GM19043 (cell line): ENCODE data around the gene GPER1.
A peak's percentile ranks its signal among the peaks of the same experiment; 100 is the strongest.
"Not testable (repeated sequence)": the region's sequence is repeated elsewhere in the genome, so short reads cannot be mapped to it uniquely, and the experiment has no call there.

Experiments
- ATAC-seq: cut with Tn5 transposase; IDR thresholded peaks from one replicate; pipeline ENCODE4 v1.9.1; 2021; ENCODE audit warnings: low read depth; ENCODE audit not compliant: unreplicated experiment

Gene GPER1

DNA sequence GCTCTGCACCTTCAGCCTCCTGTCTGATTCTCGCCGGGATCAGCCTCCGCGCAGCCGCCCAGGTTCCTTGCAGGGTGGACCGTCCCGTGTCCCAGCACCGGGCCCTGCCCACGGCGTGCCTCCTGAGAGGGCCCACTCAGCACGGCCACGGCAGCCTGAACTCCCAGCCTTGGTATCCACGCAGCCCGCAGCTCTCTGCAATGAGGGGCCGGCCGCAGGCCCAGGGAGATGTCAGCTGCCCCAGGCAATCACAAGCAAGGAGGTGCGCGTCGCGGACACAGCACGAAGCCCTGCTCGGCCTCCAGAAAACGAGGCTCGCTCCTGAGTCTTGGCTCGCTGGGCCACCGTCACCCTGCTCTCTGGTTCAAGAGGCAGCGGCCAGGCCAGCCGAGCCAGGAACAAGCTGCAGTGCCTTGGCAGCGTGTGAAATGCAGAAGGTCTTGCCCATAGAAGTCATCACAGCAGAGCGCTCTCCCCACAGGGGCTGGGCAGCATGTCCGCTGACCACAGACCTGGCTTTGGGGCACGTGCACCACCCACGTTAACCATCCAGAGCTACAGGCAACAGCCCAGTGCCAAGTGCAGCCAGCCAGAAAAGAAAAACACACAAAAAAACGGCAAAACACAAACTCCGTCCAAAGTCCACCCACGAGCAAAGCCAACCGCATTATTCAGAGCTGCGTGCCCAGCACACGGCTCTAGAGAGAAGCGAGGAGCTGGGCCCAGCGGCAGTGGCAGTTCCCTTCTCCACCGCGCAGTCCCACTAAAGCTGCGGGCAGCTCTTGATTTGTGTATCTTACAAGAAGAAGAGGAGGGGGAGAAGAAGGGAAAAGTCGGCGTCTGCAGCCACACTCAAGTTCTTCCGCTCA lies 13.9 kb downstream of the GPER1 start:
- ATAC-seq = no peak

DNA sequence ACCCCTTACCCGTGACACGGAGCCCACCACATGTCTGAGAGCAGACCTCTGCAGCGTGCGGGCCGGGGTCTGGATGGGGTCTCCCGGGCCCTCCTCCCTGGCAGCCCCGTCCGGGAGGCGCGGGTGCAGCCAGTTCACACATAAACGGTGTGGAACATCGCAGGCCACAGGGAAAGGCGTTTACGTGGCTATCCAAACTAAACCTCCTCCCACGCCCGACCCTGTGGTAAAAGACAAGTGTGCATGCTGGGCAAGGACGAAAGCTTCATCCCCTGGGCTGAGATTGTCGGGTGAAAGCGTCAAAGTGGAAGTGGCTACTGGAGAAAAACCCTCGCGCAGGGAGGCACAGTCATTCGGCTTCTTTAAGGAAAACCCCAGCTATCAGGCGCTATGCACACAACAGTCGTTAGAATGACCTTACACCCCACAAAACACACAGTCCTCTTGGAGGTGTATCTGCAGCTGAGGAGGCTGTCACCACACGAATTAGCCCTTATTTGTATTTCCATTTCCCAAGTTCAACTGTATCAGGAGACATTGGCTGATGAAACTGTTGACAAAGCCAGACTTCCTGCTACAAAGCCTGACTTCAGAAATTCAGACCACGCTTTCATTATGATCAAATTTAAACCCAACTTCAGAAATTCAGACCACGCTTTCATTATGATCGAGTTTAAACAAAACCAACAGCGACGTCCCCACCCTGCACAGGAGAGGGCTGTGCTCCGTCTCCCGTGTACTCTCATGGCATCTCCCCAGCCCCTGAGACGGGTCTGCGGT lies 15.3 kb downstream of the GPER1 start:
- ATAC-seq = no peak

DNA sequence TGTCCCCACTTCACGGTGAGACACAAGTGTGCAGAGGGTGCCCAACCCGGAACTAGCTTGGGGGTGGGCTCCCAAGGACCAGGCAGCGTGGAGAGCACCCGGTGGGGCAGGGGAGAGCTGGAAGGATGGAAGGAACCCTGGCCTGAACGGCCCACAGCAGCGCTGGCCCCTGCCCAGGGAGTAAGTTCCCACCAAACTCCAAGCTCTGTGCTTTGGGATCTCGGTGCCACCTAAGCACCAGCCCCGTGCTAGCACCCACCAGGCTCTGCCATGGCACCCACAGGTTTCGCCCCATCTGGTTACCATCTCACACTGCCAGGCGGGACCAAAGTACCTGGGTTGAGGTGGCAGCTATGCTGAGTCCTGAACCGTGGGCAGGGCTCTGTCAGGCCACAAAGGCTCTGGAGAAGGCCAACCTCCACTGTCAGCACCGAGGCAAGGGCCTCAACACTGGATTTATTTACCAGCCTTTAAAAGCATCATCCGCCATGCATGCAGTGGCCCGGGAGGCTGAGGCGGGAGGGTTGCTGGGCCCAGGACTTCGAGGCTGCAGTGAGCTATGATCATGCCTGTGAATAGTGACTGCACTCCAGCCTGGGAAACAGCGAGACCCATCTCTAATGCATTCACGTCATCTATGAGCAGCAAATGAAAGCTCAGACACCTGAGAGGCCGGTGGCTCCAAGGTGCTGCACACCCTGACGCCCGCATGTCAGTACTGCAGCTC lies 16.0 kb downstream of the GPER1 start:
- no peak for ATAC-seq

DNA sequence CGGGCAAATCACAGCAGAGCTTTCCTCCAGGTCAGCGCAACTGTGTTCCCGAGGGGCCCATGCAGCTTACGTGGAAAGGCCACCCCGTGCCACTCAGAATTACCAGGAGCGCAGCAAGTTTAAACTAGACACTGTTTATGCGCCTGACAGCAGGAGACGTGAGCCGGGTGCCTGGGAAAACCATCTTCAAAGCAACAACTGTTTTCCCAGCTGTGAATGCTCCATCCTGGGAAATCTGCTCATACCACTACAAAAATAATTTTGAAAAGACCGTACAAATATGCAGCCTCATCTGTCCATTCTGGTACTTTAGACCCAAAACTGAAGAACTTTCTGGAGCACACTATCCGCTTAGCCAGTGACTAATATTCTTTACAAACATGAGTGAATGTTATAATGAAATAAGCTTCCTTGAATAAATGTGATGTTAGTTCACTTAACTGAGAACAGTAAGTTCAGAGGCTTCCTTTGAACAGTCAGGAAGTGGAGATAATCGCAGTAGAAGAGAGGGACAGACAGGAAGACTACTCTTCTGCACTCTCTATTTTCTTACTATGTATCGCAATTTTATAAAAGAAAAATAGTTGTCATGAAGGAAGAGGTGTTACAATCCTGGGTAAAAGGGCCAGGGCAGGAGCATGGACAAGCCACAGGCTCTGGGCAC lies 16.7 kb downstream of the GPER1 start:
- ATAC-seq = no peak

DNA sequence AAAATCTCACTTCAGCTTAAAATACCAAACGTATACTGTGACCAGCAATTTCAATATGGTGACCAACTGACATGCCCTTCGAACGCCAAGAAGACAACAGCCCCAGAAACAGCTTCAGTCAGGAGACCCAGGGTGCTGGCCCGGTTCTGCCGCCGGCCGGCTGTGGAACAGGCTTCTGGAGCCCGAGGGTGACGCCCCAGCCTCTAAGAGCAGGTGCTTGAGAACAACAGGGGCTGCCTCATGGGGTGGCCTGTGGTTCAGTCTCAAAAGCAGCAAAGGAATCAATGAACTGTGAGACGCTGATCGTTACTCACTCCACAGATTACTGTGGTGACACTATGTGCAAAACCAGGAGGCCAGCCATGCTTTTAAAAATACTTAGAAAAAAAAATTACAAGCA lies 17.3 kb downstream of the GPER1 start:
- peak; percentile 56 for ATAC-seq

DNA sequence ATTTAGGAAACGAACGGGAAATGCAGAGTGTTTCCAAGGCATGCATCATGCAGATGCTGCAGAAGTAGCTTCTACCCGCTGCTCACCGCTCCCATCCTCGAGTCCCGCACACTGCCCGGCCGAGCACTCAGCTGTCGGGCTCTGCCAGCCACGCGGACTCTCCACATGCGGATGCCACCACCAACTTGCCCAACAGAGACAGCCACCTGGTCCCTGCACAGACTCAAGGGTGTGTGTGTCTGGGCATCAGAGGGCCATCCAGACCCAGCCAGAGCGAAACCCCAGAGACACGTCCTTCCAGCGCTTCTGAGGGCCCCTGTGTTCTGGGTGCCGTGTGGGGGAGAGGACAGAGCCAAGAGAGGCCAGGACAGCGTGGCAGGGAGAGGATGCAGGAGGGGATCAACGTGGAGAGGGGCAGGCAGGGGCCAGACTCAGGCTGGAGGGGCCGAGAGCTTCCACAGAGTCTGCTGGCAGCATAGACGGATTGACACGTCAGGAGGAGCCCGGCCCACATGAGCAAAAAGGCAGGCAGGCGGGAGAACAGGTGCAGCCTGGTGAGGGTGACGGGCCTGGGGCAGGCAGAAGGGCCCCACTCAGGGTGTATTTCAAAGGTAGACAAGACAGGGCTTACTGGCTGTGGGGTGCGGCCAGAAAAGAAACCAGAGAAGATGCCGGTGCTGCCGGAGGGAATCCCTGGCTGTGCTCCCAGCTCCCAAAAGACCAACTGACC lies 18.3 kb downstream of the GPER1 start:
- ATAC-seq = no peak

DNA sequence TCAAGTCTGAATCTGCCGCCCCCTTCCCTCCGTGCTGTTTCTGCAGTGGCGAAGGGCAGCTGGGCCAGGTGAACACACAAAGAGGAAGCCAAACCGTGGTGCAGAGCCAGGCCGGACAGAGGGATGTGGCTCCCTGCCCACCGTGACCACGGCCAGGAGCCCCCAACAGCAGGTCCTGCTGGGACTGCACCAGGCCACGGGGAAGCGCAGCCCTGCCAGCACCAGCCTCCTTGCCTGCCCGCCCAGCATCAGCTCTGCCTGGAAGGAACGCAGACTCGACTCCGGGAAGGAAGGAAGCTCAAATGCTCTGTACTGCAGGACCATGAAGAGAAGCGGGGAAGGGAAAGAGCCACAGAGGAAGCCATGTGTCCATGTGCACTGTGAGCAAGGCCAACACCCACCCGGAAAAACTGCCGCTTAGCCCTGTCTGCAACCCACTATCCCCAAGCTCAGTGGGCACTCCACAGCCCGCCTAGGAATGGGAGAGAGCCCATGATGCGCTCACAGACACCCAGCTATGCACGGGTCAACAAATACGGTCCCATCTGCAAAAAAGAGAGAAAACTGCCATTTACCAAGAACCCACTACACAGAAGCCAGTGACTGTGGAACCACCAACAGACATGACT lies 19.0 kb downstream of the GPER1 start:
- no peak for ATAC-seq

DNA sequence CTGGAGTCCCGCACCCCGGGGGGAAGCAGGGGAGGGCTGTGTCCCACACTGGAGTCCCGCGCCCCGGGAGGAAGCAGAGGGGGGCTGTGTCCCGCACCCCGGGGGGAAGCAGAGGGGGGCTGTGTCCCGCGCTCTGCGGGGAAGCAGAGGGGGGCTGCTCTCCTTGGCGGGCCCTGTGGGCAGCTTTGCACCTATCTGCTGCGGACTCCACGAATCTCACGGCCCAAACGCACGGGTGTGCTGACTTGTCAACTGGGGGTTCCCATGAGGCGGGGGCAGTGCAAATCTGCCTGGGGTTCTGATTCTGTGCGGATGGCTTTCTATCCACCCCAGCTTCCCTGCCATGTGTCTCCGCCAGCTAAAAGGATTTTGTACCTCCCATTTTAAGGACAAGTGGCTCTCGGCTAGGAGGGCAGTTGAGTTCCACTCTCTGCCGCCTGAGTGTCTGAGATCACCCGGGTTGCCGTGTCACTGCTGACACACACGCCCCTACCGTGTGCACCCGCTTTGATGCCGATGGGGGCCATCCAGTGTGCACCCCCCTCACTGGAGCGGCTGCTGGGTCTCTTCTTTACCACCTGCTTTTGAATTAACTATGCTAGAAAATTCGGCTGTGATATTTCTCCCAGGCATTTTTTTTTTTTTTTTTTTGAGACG lies 20.5 kb downstream of the GPER1 start:
- ATAC-seq = no peak

DNA sequence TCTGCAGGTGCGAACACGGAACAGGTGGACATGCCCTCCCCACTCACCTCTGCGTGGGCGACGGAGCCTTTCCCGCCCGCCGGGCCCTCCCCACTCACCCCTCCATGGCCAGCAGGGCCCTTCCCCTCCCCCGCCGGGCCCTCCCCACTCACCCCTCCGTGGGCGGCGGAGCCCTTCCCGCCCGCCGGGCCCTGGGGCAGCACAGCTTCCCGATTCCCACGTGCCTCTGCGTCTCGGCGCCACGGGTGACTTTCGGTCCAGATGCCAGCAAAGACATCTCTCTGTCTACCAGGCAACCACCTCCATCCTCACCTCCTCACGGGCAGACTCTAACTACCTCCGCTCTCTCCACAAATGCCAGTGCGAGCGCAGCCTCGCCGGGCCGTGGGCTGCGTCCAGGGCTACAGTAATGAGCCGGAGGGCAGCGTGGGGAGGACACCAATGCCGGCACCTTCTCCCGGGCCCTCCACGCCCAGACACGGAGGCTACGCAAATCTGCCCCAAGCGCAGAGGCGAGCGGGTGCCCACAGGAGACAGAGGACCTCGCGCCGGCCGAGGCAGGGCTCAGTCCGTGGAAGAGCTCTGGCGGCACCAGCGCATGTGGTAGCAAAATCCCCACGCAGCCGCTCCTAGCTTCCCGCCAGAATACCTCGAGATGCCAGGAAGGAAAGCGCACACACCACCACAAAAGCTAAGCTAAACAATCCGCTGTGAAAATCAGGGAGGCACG lies 21.8 kb downstream of the GPER1 start:
- ATAC-seq = no peak

DNA sequence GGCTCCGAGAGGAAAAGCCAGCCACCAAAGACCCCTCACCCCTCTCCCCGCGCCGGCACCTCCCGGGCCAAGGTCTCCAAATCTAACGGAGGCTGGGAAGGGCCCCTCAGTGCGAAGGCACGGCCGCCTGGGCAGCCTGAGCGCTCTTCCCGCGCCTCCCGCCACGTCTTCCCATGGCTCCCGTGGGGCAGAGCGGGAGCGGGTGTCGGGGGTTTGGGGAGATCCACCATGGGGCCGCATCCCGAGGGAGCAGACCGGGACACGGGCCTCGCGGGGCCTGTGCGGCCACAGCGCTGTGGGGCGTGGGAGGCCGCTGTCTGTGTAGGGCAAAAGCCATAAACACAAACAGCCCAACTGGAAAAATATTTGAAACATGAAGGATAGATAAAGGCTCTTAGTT lies 22.4 kb downstream of the GPER1 start:
- no peak for ATAC-seq

DNA sequence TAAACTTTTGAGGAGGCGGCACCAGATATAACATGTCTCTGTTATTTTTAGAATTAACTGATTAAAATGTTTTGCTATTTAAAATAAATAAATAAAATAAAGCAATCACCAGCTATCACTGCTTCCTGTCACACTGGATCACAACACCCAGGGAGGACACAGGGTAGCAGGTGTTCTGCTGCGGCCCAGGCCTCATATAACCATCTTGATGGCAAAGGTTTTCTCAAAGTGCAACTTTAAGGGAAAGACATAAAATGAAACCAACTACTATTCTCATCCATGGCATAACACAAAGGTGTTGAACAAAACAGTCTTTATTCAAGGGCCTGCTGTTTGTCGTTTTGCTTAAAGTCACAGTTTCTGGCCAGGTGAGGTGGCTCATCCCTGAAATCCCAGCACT lies 23.2 kb downstream of the GPER1 start:
- no peak for ATAC-seq

DNA sequence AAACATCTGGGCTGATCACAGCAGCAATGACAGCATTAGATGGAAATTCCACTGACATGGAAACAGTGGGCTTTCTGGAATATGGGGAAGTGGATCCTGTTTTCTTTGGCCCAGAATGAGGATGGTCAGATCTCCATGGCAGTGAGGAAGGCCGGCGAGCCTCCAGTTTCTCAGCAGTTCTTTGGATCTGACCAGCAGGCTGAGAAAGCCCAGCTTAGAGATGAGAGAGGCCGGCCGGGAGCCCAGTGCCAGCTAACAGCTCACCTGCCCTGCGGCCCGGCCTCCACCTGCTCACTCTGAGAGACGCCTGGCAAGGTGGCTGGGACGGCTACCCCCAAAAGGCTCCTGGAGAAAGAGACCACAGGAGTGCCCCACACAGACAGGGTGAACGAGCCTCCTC lies 24.2 kb downstream of the GPER1 start:
- ATAC-seq = no peak

DNA sequence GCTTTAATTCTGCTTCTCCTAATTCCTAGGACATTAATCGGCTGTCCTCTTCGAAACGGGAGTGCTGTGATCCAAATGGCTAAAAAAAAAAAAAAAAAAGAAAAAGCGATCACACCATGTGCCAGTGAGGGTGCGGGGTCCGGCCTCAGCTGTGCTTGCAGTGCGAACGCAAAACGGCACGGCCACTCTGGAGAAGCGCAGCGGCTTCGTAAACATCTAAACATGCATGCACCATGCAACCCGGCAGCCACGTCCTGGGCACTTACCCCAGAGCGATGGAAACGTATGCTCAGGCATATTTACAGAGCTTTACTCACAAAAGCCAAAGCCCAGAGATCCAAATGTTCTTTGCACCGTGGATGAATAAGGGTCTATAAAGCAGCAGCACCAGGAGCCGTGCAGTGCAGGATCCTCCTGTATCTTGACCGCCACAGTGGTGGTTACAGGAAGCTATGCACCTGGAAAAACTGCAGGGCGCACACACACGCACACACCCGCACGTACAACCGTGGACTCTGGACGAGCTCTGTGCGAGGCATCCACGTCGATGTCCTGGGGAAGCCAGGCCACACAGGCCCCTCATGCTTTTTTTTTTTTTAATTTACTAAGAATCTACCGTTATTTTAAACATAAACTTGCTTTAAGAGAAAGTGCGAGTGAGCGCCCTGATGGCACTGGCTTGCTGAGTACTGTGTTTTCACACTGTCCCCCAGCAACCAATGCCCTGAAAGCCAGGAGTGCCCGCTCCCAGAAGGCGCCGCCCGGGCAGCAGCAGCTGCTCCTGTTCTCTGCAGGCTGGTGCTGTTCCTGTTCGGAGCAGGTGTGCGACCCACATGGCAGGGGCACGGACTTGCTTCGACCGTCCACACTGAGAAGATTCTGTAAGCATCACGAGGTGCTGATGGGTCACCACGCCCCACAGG lies 25.0 kb downstream of the GPER1 start:
- no peak for ATAC-seq

DNA sequence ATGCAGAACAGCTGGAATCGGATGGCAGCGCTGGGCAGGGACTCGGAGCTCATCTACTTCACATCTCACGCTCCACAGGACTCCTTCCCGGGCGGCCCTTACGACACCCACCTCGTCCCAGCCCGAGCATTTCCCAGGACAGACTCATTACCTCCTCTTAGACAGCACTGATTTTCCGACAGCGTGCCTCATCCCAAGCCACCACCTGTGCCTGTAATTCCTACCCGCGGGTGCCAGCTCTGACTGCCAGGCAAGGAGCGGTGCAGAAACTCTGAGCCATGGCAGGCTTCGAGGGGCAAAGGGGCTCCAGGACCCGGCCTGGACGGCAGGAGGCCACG lies 25.6 kb downstream of the GPER1 start:
- no peak for ATAC-seq

DNA sequence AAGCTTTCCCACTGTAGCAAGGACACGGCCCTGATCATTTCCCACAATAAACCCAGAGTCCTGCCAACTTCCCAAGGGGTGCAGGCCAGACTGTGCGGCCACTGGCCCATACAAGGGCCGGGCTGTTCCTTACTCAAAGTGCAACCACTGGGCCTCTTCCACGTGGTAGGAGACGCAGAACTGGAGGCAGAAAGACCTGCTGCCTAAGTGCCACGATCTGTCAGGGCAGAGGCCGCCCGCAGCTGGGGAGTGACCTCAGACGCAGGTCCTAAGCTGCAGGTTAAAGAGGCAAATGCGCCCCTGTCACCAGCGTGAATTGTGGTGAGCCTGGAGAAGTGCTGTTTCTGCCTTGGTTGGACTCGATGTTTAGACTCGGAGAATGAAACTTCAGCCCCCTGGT lies 26.2 kb downstream of the GPER1 start:
- no peak for ATAC-seq

DNA sequence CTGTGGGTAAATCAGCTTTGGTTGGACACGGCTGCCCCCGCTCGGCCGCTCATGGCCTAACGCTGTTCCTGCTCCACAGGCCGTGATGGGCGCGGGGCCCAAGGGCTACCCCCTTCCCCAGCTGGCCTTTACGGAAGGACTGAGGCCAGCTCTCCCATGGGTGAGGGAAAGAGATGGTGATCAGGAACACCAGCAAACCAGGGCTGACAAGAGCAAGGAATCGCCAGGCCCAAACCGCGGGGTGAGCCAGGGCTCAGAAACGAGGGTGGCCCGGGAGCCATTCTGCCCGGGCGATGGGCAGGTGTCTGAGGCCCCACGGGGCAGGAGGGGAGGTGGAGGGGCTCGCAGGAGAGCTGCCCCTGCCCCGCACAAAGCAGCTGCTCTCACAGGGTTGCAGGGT lies 26.6 kb downstream of the GPER1 start:
- no peak for ATAC-seq

DNA sequence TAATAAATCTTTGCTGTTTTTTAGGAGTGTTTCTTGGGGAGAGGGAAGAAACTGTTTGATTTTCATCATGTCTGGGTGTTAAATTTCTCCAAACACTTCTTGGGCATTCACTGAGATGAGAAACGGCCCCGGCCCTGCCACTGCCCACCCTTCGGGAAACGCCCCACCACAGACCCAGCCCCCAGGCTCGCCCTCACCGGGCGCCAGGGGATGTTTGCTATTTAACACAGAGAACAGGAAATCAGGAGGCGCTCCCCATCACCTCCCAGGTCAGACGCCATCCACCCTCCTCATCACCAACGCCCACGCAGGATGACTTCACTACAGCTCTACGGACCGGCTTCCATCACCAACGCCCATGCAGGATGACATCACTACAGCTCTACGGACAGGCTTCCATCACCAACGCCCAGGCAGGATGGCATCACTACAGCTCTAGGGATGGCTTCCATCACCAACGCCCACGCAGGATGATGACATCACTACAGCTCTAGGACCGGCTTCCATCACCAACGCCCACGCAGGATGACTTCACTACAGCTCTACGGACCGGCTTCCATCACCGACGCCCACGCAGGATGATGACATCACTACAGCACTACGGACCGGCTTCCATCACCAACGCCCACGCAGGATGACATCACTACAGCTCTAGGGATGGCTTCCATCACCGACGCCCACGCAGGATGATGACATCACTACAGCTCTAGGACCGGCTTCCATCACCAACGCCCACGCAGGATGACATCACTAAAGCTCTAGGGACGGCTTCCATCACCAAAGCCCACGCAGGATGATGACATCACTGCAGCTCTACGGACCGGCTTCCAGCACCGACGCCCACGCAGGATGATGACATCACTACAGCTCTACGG lies 27.5 kb downstream of the GPER1 start:
- ATAC-seq = not testable (repeated sequence)
